ENCODE data around the gene GRPEL2.
"Not testable (repeated sequence)": the region's sequence is repeated elsewhere in the genome, so short reads cannot be mapped to it uniquely, and the experiment has no call there.

Gene GRPEL2

GRCh38 chr5:149398747-149399266 is 53.5 kb downstream of the GRPEL2 start:
- DNase-seq (ENCODE audit: low spot score), result not testable (repeated sequence)

DNA sequence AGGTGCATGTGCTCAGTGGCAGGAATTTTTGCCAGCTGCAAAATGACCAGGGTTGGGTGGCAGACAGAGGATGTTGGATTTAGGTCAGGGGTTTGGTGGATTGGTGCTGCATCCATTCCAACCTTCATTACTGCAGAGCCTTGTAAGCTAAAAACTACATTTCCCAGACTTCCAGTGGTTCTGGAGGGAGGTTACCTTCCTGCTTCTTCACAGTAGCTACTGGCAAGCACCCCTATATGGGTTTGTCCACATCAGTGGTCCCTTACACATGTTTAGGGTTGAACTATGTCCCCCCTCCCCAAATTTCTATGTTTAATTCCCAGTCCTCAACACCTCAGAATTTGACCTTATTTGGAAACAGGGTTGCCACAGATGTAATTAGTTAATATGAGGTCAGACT is 54.5 kb downstream of the GRPEL2 start:
- no peak for DNase-seq (ENCODE audit: low spot score)

DNA sequence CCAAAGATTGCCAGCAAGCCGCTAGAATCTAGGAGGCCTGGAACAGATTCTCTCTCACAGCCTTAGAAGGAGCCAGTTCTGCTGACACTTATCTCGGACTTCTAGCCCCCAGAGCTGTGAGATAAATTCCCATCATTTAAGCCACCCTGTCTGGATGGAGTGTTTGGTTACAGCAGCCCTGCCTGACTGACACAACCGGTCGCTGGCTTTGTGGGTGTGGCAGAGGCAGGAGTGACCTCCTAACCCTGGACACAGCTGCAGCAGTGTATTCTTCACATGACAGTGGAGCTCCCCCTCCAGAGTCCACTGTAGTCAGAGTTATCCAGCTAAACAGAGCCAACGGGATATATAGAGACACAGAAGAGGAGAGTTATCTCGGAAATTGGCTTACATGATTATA is 55.0 kb downstream of the GRPEL2 start:
- no peak for DNase-seq (ENCODE audit: low spot score)

- DNase-seq (ENCODE audit: low spot score), result no peak
Measured at GRCh38 chr5:149401051-149401450, 55.8 kb downstream of the GRPEL2 start.

GRCh38 chr5:149402291-149402690 is 57.0 kb downstream of the GRPEL2 start:
- no peak for DNase-seq (ENCODE audit: low spot score)

Measured in hematopoietic multipotent progenitor cell treated with erythropoietin and hydrocortisone succinate and interleukin-3 and kit ligand, for 17 days (in vitro differentiated cells).